Adipose tissue (tissue), 3 donors: ENCODE measurements around the gene DCTD. TPM values are rescaled to one million over a fixed set of nuclear protein-coding genes. Genes with fewer than 3 reads are reported as not detected.

ENCODE experiments used
- H3K27ac ChIP-seq: one replicate; pipeline ENCODE4 v1.5.1; 2013; ENCODE audit warnings: low read depth, low read length
- WGBS, 3 donors: extraction: QIAGEN DNeasy Blood & Tissue Kit; methylation state at CpG; one replicate each; pipeline ENCODE4 v1.1.7; 2013; 5-methylcytosine and 5-hydroxymethylcytosine counted together
- polyA plus RNA-seq, 3 donors: library from polyadenylated mRNA; stranded (reverse); fragments of 200-250 nt; gene quantifications; one replicate each; pipeline ENCODE4 v1.2.3, GENCODE V29; 2013
- donor health status: healthy with polysubstance abuse.
- donor health status: Bipolar disorder and iron deficiency.
- donor health status: healthy.

DCTD gene
- polyA plus RNA-seq, 3 donors = 36.3 to 74.9 (median 61.8) TPM

GRCh38 chr4:182897601-182898478 is 19.3 kb downstream of the DCTD start:
- H3K27ac ChIP-seq = no peak overlapping the region
- WGBS, 3 donors = 73 to 94% (median 94%) methylated on average over 20 of the region's 20 CpGs

DNA sequence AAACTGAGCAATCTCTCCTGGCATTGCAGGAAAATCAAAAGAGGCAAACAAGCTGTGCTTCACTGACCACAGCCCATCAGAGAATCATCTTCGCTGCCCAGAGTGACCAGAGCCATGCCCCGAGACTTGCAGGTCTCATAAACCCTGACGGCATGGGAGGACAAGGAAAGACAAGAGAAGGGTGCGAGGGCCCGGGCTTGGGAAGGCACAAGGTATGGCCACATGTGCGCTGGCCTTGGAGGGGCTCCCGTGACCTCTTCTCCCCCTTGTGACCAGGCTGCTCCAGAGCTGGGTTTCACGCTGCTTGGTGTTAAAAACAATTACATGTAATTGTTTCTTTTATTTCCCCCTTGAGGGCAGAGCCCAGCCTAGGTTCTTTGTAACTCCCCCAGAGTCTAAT is 20.8 kb downstream of the DCTD start:
- 75 to 95% (median 88%) methylated on average over 8 of the region's 8 CpGs for WGBS, 3 donors
- H3K27ac ChIP-seq = no peak overlapping the region

DNA sequence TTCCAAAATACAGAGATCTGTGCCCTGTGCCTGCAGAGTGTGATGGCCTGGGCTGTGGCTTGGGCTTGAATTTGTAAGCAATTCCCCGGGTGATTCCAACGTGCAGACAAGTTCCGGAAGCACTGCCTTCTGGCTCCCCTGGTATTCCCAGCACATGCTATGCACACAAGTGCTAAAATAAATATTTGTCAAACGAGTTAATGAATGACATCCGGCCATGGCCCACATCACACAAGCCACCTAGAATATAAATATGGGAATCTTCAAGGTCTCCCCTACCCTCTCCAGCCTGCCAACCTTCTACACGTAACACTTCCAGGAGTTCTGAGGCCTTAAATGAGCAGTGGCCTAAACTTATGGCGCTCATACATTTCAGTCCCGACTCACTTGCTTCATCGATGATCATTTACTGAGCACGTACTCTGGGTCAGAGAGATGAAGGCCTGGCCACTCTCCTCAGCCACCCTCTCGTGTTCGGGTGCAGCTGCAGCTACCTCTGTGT is 21.3 kb downstream of the DCTD start:
- H3K27ac ChIP-seq = no peak overlapping the region
- WGBS, 3 donors = 44 to 89% (median 87%) methylated on average over 12 of the region's 12 CpGs

- no peak overlapping the region for H3K27ac ChIP-seq
- WGBS, 3 donors = 93 to 96% (median 96%) methylated on average over 18 of the region's 18 CpGs
These were observed 22.4 kb downstream of the DCTD start for GRCh38 chr4:182894681-182895275.

GRCh38 chr4:182893474-182894080 is 23.6 kb downstream of the DCTD start:
- 92 to 97% (median 94%) methylated on average over 19 of the region's 19 CpGs for WGBS, 3 donors
- no peak overlapping the region for H3K27ac ChIP-seq

DNA sequence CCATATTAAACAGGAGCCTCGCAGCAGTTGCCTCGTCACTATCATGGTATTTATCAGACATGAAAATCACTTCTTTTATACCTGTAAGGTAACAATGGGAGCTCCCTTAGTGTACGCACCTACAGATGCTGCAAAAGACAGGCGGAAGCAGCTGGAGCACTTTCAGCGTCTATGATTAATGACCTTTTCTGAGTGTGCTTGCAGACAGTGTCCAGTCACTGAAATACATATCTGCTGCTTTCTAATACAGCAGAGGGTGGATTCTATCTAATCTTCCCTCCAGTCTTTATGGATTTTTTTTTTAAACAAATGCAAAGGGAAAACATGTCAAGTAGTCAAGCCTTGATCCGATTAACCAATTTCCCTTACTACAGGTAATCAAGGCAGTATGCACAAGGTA is 24.1 kb downstream of the DCTD start:
- H3K27ac ChIP-seq = no peak overlapping the region
- 84 to 89% (median 86%) methylated on average over 6 of the region's 6 CpGs for WGBS, 3 donors

DNA sequence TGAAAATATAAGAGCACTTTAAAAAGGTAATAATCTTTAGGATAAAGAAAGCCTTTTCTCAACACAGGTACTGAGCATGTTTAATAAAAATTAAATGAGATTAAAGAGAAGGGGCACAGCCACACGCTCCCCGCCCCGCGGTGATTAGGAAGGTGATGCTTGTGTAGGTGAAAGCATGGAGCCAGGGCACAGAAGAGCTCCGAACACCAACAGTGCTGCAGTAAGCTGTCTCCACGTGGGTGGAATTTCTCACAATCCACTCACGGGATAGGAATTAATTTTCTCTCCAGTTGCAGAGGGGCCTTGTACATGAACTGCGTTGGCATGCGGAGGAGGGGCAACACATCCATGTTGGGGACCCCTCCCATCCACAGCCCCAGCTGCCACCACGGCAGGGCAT is 27.0 kb downstream of the DCTD start:
- no peak overlapping the region for H3K27ac ChIP-seq
- 87 to 94% (median 92%) methylated on average over 10 of the region's 10 CpGs for WGBS, 3 donors

DNA sequence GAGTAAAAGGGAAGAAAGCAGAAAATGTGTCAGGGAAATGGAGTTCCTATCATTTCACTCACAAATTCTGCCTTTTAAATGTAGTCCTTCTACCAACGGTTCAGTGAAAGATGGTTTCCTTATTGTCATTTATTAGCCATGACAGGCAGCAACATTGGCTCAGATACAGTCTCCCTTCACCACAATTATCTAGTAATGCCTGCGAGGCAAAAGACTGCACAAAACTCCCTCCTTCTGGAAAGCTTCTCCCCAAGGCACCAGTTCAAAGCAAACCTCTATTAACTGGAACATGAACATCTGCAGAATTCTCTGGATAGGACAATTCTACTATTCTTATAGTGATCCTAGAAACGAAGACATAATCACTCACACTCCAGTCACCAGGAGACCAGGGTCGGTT is 28.3 kb downstream of the DCTD start:
- WGBS, 3 donors = 51 to 79% (median 67%) methylated on average over 4 of the region's 4 CpGs
- H3K27ac ChIP-seq = no peak overlapping the region

DNA sequence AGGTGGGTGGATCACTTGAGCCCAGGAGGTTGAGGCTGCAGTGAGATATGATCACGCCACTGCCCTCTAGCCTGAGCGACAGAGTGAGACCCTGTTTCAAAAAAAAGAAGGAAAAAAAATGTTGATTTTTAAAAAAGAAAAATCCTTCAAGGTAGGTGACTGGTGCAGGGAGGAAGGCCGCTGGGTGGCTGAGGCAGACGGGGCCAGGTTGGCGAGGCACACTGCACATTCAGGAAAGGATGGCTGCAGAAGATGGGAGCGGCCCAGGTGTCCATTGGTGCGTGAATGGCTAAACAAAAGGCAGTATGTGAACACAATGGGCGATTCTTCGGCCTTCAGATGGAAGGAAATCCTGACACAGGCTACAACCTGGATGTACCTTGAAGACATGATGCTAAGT is 30.4 kb downstream of the DCTD start:
- H3K27ac ChIP-seq = no peak overlapping the region
- 94 to 99% (median 98%) methylated on average over 9 of the region's 9 CpGs for WGBS, 3 donors

DNA sequence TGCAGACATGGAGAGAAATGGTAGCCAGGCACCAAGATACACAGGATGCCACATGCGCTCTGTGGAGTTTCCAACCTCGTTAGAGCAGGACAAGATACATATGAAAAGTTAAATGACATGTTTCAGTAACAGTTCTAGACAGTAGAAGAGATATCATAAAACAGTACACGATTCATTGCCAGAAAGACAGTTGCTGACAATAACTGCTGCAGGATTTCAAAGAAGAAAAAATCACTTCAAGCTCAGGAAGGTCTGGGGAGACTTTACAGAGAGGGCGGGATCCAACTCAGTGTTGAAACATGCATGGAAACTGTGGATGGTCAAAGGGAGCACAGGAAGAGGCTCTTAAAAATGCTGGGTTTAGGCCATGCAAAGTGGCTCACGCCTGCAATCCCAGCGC is 31.0 kb downstream of the DCTD start:
- H3K27ac ChIP-seq = no peak overlapping the region
- WGBS, 3 donors = 83 to 87% (median 84%) methylated on average over 6 of the region's 6 CpGs

DNA sequence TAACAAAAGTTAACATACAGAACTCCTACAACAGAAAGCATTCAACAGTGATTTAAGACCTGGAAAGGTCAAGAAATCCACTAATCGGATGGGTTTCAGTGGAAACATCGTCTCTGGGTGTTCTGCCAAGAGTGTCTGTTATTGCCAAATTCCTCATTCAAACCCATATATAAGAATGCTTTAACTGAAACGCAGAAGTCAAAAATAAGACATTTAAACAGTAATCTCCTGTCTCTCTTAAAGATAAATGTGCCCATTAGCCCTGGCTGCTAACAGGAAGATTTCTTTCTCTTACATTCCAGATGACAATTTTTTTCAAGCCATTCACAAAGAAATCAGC is 31.5 kb downstream of the DCTD start:
- 52 to 70% (median 60%) methylated on average over 3 of the region's 3 CpGs for WGBS, 3 donors
- H3K27ac ChIP-seq = no peak overlapping the region

- WGBS, 3 donors = 94 to 95% (median 94%) methylated on average over 3 of the region's 3 CpGs
- no peak overlapping the region for H3K27ac ChIP-seq
These were observed 32.0 kb downstream of the DCTD start for GRCh38 chr4:182885022-182885737.

- 75 to 88% (median 77%) methylated on average over 3 of the region's 3 CpGs for WGBS, 3 donors
- no peak overlapping the region for H3K27ac ChIP-seq
These were observed 33.1 kb downstream of the DCTD start for GRCh38 chr4:182884040-182884439.

DNA sequence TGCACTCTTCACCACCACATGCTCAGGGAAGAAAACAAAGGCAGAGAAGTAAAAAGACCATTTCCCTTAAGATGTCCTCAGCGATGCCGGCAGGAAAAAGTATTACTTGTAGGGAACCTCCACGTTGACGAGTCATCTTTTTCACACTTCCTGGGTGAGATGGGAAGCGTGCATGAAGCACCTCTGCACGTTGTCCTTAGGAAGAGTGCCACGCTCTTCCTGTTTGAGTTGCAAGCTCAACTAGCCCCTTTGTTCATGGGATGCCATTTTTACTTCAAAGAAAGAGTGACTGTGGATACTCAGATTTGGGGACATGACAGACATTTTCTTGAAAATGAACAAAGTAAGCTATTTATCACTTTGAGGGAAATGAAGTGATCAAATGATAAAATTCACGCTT is 33.8 kb downstream of the DCTD start:
- WGBS, 3 donors = 90 to 94% (median 92%) methylated on average over 8 of the region's 8 CpGs
- no peak overlapping the region for H3K27ac ChIP-seq

DNA sequence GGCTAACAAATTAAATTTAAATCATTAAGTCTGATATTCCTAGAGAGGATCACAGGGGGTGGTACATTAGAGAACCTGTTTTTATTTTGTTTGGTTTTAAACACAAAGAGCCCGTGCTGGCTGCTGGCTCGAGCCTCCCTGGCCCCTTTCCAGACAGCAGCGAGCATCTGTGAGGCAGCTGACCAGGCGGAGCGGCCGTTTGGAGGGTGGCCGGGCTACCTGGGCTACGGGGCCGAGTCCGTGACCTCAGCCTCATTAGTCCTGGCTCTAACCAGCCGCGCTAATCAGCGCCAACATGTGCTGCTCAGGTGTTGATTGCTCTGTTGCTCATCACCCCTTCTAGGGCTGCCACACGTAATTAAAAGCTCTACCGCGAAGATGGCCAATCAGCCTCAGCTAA is 35.3 kb downstream of the DCTD start:
- 67 to 88% (median 79%) methylated on average over 16 of the region's 16 CpGs for WGBS, 3 donors

DNA sequence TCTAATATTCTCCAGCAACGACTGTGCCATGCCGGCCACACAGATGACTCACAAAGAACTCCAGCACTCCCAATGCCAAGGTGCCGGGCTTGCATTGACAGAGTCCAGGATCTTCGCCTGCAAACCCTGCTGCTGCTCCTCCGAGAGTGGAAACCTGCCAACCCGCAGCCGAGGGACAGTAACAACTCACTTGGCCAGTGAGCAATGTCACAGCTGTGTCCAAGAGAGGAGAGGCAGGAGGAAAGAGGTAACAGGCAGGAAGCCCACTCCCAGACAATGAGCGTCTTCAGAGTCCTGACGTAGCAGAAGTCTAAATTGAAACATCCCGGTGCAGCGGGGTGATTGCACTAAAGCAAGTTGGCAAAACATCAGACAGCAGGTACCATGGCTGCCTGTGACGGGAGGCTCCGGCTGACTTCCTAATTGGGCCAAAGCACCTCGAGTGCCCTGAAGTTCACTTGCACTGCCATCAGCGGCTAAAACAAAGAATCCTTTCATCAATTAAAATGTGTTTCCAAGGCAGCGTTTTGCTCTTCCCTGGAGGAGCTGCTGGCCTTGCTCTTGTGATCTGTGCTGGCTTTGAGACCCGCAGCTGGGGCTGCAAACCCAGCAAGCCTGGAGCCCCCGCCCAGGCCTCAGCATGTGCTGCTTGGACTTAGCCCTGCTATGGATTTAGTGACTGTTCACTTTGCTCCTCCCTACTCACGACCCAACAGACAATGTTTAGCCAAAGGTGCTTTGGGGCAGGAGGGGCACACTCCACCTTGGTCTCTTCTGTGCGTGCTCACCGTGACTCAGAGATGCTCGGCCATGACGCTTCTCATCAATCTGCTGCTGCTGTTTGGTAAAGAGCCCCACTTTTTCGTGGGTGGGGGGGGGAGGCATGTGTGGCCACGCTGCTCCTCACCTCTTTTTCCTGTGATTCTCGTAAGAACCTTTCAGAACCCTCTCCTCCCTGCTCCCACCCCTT is 36.5 kb downstream of the DCTD start:
- WGBS, 3 donors = 59 to 79% (median 75%) methylated on average over 26 of the region's 26 CpGs
- no peak overlapping the region for H3K27ac ChIP-seq

More for the DNA sequence above, 35.3 kb downstream of the DCTD start:
- H3K27ac ChIP-seq = no peak overlapping the region

DNA sequence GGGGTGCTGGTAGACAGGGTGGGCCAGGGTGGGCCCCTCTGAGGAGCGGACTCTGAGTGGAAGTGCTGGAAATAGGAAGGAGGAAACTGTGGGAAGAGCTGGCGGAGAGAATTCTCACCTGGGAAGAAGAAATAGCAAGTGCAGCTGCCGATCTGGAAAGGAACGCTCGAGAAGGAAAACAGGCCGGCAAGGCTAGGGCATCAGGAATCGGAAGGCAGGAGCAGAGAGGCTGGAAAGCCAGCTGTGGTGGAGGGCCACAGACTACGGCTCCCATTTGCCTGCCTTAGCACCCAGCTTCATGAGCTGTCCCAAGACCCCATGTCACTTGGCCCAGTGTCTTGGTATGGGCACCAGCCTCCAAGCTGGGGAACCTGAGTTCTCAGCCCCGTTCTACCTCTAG is 37.3 kb downstream of the DCTD start:
- WGBS, 3 donors = 90 to 96% (median 93%) methylated on average over 9 of the region's 9 CpGs
- H3K27ac ChIP-seq = no peak overlapping the region
